H9 (cell line): ENCODE results near the gene AMOT. TPM values are rescaled to one million over a fixed set of nuclear protein-coding genes. Genes with fewer than 3 reads are reported as not detected.

ENCODE experiments used
- DNase-seq: peaks from one replicate; pipeline ENCODE4 v3.0.0-alpha.2; 2017
- H2AFZ ChIP-seq: one replicate; pipeline ENCODE4 v1.6.1; 2013; ENCODE audit warnings: mild to moderate bottlenecking, low read length, control low read depth, moderate library complexity
- H2AK5ac ChIP-seq: 2 replicates; pipeline ENCODE4 v1.6.1; 2013; ENCODE audit warnings: low read length, control low read depth, mixed read lengths; ENCODE audit not compliant: insufficient read length
- H2BK120ac ChIP-seq: one replicate; pipeline ENCODE4 v1.6.1; 2013; ENCODE audit warnings: low read depth, mild to moderate bottlenecking, low read length, control low read depth, inconsistent platforms; ENCODE audit not compliant: poor library complexity, severe bottlenecking
- H2BK12ac ChIP-seq: 2 replicates; pipeline ENCODE4 v1.6.1; 2013; ENCODE audit warnings: low read length, control low read depth, mixed read lengths, low read depth; ENCODE audit not compliant: insufficient read length
- H2BK15ac ChIP-seq: 2 replicates; pipeline ENCODE4 v1.6.1; 2013; ENCODE audit warnings: low read depth, low read length, control low read depth
- H2BK20ac ChIP-seq: one replicate; pipeline ENCODE4 v1.6.1; 2013; ENCODE audit warnings: low read depth, mild to moderate bottlenecking, low read length, control low read depth, inconsistent platforms; ENCODE audit not compliant: poor library complexity, severe bottlenecking
- H2BK5ac ChIP-seq: 2 replicates; pipeline ENCODE4 v1.6.1; 2013; ENCODE audit warnings: low read length, control low read depth, mixed read lengths; ENCODE audit not compliant: insufficient read length
- H3K14ac ChIP-seq: 2 replicates; pipeline ENCODE4 v1.6.1; 2013; ENCODE audit warnings: low read length, control low read depth; ENCODE audit not compliant: insufficient read depth
- H3K18ac ChIP-seq: 2 replicates; pipeline ENCODE4 v1.6.1; 2013; ENCODE audit warnings: low read depth, mild to moderate bottlenecking, mixed read lengths, low read length, control low read depth; ENCODE audit not compliant: insufficient read length
- H3K23ac ChIP-seq: 2 replicates; pipeline ENCODE4 v1.6.1; 2013; ENCODE audit warnings: low read length, control low read depth, mixed read lengths, low read depth; ENCODE audit not compliant: insufficient read length
- H3K23me2 ChIP-seq: 2 replicates; pipeline ENCODE4 v1.6.1; 2013; ENCODE audit warnings: low read depth, mild to moderate bottlenecking, mixed read lengths, low read length, control low read depth; ENCODE audit not compliant: insufficient read length, poor library complexity, severe bottlenecking
- H3K27ac ChIP-seq: 2 replicates; pipeline ENCODE4 v1.5.1; 2013; ENCODE audit warnings: low read length, control low read depth, mixed read lengths, low read depth; ENCODE audit not compliant: insufficient read length
- H3K27me3 ChIP-seq: 2 replicates; pipeline ENCODE4 v1.6.1; 2013; ENCODE audit warnings: low read length, control low read depth, inconsistent platforms; ENCODE audit not compliant: insufficient read depth
- H3K4ac ChIP-seq: 2 replicates; pipeline ENCODE4 v1.6.1; 2013; ENCODE audit warnings: low read depth, mild to moderate bottlenecking, control low read depth, inconsistent platforms, low read length, moderate library complexity
- H3K4me1 ChIP-seq: 2 replicates; pipeline ENCODE4 v1.6.1; 2013; ENCODE audit warnings: low read length, control low read depth, inconsistent platforms; ENCODE audit not compliant: insufficient read depth
- H3K4me2 ChIP-seq: 2 replicates; pipeline ENCODE4 v1.6.1; 2013; ENCODE audit warnings: low read length, control low read depth, mixed read lengths; ENCODE audit not compliant: insufficient read length, insufficient read depth
- H3K56ac ChIP-seq: 2 replicates; pipeline ENCODE4 v1.6.1; 2013; ENCODE audit warnings: low read depth, mild to moderate bottlenecking, mixed read lengths, low read length, control low read depth; ENCODE audit not compliant: insufficient read length
- H3K79me1 ChIP-seq: 2 replicates; pipeline ENCODE4 v1.6.1; 2013; ENCODE audit warnings: low read depth, mild to moderate bottlenecking, moderate library complexity, low read length, control low read depth, inconsistent platforms; ENCODE audit not compliant: insufficient read depth, poor library complexity, severe bottlenecking
- H3K79me2 ChIP-seq: 2 replicates; pipeline ENCODE4 v1.6.1; 2013; ENCODE audit warnings: low read length, control low read depth, inconsistent platforms; ENCODE audit not compliant: insufficient read depth
- H3K9ac ChIP-seq: 2 replicates; pipeline ENCODE4 v1.6.1; 2013; ENCODE audit warnings: low read length, control low read depth, mixed read lengths; ENCODE audit not compliant: insufficient read length; ENCODE audit errors: extremely low read depth
- H3K9me3 ChIP-seq: one replicate; pipeline ENCODE4 v1.6.1; 2013; ENCODE audit warnings: low read depth, low read length, inconsistent platforms; ENCODE audit not compliant: control insufficient read depth
- H3T11ph ChIP-seq: one replicate; pipeline ENCODE4 v1.6.1; 2013; ENCODE audit warnings: mild to moderate bottlenecking, low read length, control low read depth, inconsistent platforms
- H4K20me1 ChIP-seq: one replicate; pipeline ENCODE4 v1.6.1; 2013; ENCODE audit not compliant: control insufficient read depth, insufficient read length, insufficient read depth
- H4K5ac ChIP-seq: 2 replicates; pipeline ENCODE4 v1.6.1; 2013; ENCODE audit warnings: low read depth, mild to moderate bottlenecking, mixed read lengths, low read length, control low read depth; ENCODE audit not compliant: insufficient read length
- H4K8ac ChIP-seq: replicated peaks from 2 replicates; pipeline ENCODE4 v1.6.1; 2013; ENCODE audit warnings: low read length, control low read depth, mixed read lengths, low read depth; ENCODE audit not compliant: insufficient read length
- H4K91ac ChIP-seq: 2 replicates; pipeline ENCODE4 v1.6.1; 2013; ENCODE audit warnings: low read depth, mild to moderate bottlenecking, moderate library complexity, mixed read lengths, low read length, control low read depth; ENCODE audit not compliant: insufficient read length
- H3K27ac Mint-ChIP-seq, 3 experiments: 2 replicates in 2 of 3; 3 replicates in 1 of 3; pipeline ENCODE4 v1.8.0; 2020 to 2021; ENCODE audit warnings: mixed read lengths in 3 of 3, mild to moderate bottlenecking in 1 of 3, moderate library complexity in 1 of 3
- H3K27me3 Mint-ChIP-seq: 2 replicates; pipeline ENCODE4 v1.8.0; 2021; ENCODE audit warnings: low read depth, mild to moderate bottlenecking, moderate library complexity, mixed read lengths
- H3K36me3 Mint-ChIP-seq, 3 experiments: 2 replicates in 2 of 3; 3 replicates in 1 of 3; pipeline ENCODE4 v1.8.0; 2020 to 2021; ENCODE audit warnings: low read depth in 3 of 3, mixed read lengths in 3 of 3; ENCODE audit not compliant: insufficient read depth in 1 of 3
- H3K4me1 Mint-ChIP-seq, 2 experiments: 2 replicates each; pipeline ENCODE4 v1.8.0; 2020; ENCODE audit warnings: mixed read lengths in 2 of 2
- H3K4me3 Mint-ChIP-seq, 2 experiments: 2 replicates in 1 of 2; 3 replicates in 1 of 2; pipeline ENCODE4 v1.8.0; 2020 to 2021; ENCODE audit warnings: mild to moderate bottlenecking in 2 of 2, mixed read lengths in 2 of 2, moderate library complexity in 1 of 2
- H3K9me3 Mint-ChIP-seq, 2 experiments: 2 replicates in 1 of 2; 3 replicates in 1 of 2; pipeline ENCODE4 v1.8.0; 2020; ENCODE audit warnings: mild to moderate bottlenecking in 2 of 2, mixed read lengths in 2 of 2, moderate library complexity in 1 of 2
- WGBS: extraction: QIAGEN DNeasy Blood & Tissue Kit; methylation state at CpG from one replicate; pipeline ENCODE4 v1.1.7; 2013; ENCODE audit warnings: missing lambda C conversion rate, low lambda C conversion rate, mixed read lengths; ENCODE audit not compliant: insufficient read length; ENCODE audit errors: extremely low coverage; 5-methylcytosine and 5-hydroxymethylcytosine counted together
- total RNA-seq: library from RNA; stranded (reverse); gene quantifications from 2 replicates; pipeline ENCODE4 v1.2.1, GENCODE V29; 2021
- TF ChIP-seq, protein P1 (sequence below): fragments of 200-600 bp; sonication (generic); conservative IDR thresholded peaks from 3 replicates; pipeline ENCODE4 v1.8.0; 2021; ENCODE audit warnings: antibody characterized with exemption, mild to moderate bottlenecking

Gene AMOT
- total RNA-seq, 1 experiment from 2014 or later = 17.6 TPM

DNA sequence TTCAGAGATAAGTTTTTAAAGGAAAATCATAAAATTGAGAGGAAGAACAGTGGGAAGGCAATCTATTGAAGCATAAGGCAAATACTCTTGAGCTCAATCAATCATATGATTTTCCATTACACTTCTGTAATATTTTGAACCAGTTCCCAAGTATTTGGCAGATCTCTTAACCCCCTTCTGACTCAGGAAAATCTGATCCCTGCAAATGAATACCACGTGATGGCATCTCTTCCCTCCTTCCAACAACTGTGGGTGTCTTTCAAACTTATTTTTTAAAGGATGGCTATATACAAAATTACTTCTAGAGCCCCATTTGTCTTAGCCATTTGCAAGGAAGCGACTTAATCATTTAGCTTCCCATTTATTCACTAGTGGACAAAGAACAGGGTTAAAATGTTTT lies 41.9 kb downstream of the AMOT start:
- H3K4me2 ChIP-seq = no peak overlapping the region
- TF ChIP-seq, protein P1, sequence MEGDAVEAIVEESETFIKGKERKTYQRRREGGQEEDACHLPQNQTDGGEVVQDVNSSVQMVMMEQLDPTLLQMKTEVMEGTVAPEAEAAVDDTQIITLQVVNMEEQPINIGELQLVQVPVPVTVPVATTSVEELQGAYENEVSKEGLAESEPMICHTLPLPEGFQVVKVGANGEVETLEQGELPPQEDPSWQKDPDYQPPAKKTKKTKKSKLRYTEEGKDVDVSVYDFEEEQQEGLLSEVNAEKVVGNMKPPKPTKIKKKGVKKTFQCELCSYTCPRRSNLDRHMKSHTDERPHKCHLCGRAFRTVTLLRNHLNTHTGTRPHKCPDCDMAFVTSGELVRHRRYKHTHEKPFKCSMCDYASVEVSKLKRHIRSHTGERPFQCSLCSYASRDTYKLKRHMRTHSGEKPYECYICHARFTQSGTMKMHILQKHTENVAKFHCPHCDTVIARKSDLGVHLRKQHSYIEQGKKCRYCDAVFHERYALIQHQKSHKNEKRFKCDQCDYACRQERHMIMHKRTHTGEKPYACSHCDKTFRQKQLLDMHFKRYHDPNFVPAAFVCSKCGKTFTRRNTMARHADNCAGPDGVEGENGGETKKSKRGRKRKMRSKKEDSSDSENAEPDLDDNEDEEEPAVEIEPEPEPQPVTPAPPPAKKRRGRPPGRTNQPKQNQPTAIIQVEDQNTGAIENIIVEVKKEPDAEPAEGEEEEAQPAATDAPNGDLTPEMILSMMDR = no peak
- no peak overlapping the region for H3K56ac ChIP-seq
- Mint-ChIP-seq H3K4me1 (peaks cover 9 to 16% of the 10 kb centered on the region in 2 experiments), H3K27ac (no peak overlapping the region), H3K27me3 (no peaks in the 10 kb centered on the region), H3K4me3 (no peak overlapping the region), H3K36me3 (peaks cover 0 to 4% (median 0%) of the 10 kb centered on the region in 3 experiments; a peak in 2 of 7 replicates), H3K9me3 (no peaks in the 10 kb centered on the region)
- no CpG with 5 or more reads among the region's 2 CpGs for WGBS
- no peaks in the 10 kb centered on the region for H3K27me3 ChIP-seq
- no peaks in the 10 kb centered on the region for H3K9me3 ChIP-seq
- H4K20me1 ChIP-seq = no peaks in the 10 kb centered on the region
- no peak overlapping the region for H3K23ac ChIP-seq
- H2BK120ac ChIP-seq = no peak overlapping the region
- H2BK5ac ChIP-seq = no peak overlapping the region
- no peak overlapping the region for H3K18ac ChIP-seq
- H4K91ac ChIP-seq = no peak overlapping the region
- no peaks in the 10 kb centered on the region for H3K79me2 ChIP-seq
- DNase-seq = no peak
- no peak overlapping the region for H4K5ac ChIP-seq
- H3K9ac ChIP-seq = no peak overlapping the region
- no peak overlapping the region for H3K4ac ChIP-seq
- no peak overlapping the region for H4K8ac ChIP-seq
- H2BK12ac ChIP-seq = no peak overlapping the region
- H2AK5ac ChIP-seq = no peak overlapping the region
- no peak overlapping the region for H2AFZ ChIP-seq
- H3K23me2 ChIP-seq = no peaks in the 10 kb centered on the region
- no peak overlapping the region for H2BK15ac ChIP-seq
- H3T11ph ChIP-seq = no peak overlapping the region
- H3K14ac ChIP-seq = no peak overlapping the region
- H2BK20ac ChIP-seq = no peak overlapping the region
- no peak overlapping the region for H3K27ac ChIP-seq
- H3K4me1 ChIP-seq = no peaks in the 10 kb centered on the region
- H3K79me1 ChIP-seq = no peaks in the 10 kb centered on the region
